Spleen (tissue), 3 donors: ENCODE measurements around the gene ADCY2.

Experiments
- POLR2A ChIP-seq, 3 donors: fragments of 450-650 bp; IDR thresholded peaks; one replicate each; pipeline ENCODE4 v1.5.1; 2017; ENCODE audit warnings: antibody characterized with exemption in 3 of 3, mild to moderate bottlenecking in 1 of 3
- POLR2AphosphoS5 ChIP-seq, 3 donors: sonication (generic); formaldehyde crosslinking; IDR thresholded peaks; one replicate each; pipeline ENCODE4 v1.5.1; 2017; ENCODE audit warnings: antibody characterized with exemption in 3 of 3

DNA sequence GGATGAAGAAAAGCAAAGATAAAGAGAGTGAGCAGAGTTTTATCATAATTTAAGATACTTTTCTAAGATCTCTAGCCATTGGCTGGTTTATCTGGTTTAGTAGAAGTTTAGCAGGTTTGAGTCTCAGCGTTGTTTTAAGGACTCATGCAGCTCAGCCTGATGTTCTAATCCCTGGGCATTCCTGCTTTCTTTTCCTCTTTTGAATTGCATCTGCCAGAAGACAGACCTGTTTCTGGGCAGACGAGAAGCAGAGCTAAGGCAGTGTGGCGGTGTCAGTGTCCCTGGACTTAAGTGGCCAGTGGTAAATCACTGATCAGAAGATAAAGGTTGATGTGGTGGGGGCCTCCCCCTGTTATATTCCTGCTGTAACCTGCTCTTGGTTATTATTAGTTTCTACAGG is 138.6 kb downstream of the ADCY2 start:
- TF ChIP-seq POLR2AphosphoS5 (IDR thresholded peaks at IDR 0.05) (no peak), POLR2A (IDR thresholded peaks at IDR 0.05) (no peak)
